Measurements from ENCODE around the gene CDC20B. TPM values are rescaled to one million over a fixed set of nuclear protein-coding genes. Genes with fewer than 3 reads are reported as not detected.

The CDC20B gene
- polyA plus RNA-seq, 1 donor from 2014 or later = not detected

- Histone ChIP-seq H4K20me1 (ENCODE audit: insufficient read depth) (no peaks in the 10 kb centered on the region), H3K27ac (ENCODE audit: low read length) (no peak overlapping the region), H3K79me2 (replicated peaks; ENCODE audit: insufficient read depth, low read length) (no peaks in the 10 kb centered on the region), H3K4me2 (ENCODE audit: low read length) (no peak overlapping the region), H3K9ac (ENCODE audit: low read length) (no peak overlapping the region), H3K9me3 (ENCODE audit: low read length) (no peaks in the 10 kb centered on the region), H2AFZ (ENCODE audit: low read depth, low read length) (no peak overlapping the region), H3F3A (ENCODE audit: insufficient read depth, low read length, poor library complexity, severe bottlenecking) (no peaks in the 10 kb centered on the region), H3K27me3 (ENCODE audit: insufficient read depth, low read depth, low read length) (no peaks in the 10 kb centered on the region), H3K36me3 (ENCODE audit: insufficient read depth, low read length) (no peaks in the 10 kb centered on the region), H3K4me3 (ENCODE audit: low read length) (no peak overlapping the region), H3K9me2 (ENCODE audit: insufficient read depth, low read length) (no peaks in the 10 kb centered on the region)
- TF ChIP-seq TAF1 (IDR thresholded peaks at IDR 0.05; ENCODE audit: low read depth) (no peak), POLR2AphosphoS5 (IDR thresholded peaks at IDR 0.05) (no peak), EP300 (conservative IDR thresholded peaks at IDR 0.05; ENCODE audit: poor library complexity, severe bottlenecking) (no peak), REST (IDR thresholded peaks at IDR 0.05; ENCODE audit: borderline replicate concordance) (no peak), MXI1 (conservative IDR thresholded peaks at IDR 0.05; ENCODE audit: poor library complexity, severe bottlenecking) (no peak), RAD21 (conservative IDR thresholded peaks at IDR 0.05) (no peak), SMC3 (conservative IDR thresholded peaks at IDR 0.05; ENCODE audit: poor library complexity) (no peak), EZH2 (IDR thresholded peaks at IDR 0.05; ENCODE audit: borderline replicate concordance, insufficient read depth, low read length, poor library complexity, severe bottlenecking) (no peak)
- TF ChIP-seq, protein P1, sequence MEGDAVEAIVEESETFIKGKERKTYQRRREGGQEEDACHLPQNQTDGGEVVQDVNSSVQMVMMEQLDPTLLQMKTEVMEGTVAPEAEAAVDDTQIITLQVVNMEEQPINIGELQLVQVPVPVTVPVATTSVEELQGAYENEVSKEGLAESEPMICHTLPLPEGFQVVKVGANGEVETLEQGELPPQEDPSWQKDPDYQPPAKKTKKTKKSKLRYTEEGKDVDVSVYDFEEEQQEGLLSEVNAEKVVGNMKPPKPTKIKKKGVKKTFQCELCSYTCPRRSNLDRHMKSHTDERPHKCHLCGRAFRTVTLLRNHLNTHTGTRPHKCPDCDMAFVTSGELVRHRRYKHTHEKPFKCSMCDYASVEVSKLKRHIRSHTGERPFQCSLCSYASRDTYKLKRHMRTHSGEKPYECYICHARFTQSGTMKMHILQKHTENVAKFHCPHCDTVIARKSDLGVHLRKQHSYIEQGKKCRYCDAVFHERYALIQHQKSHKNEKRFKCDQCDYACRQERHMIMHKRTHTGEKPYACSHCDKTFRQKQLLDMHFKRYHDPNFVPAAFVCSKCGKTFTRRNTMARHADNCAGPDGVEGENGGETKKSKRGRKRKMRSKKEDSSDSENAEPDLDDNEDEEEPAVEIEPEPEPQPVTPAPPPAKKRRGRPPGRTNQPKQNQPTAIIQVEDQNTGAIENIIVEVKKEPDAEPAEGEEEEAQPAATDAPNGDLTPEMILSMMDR (IDR thresholded peaks at IDR 0.05; ENCODE audit: poor library complexity, severe bottlenecking) = no peak
These were observed 109.6 kb downstream of the CDC20B start for GRCh38 chr5:55063220-55063863.

Small RNA genes within 50 kb of the gene (small RNA-seq; reads per million reads assigned to genes)
- gene MIR449A = 9.3 to 17.4 (median 12.9) reads per million in 3 experiments
- gene MIR449B = 0 to 2.9 (median 0) reads per million in 3 experiments
- 8.0 to 10.8 (median 8.8) reads per million in 3 experiments for gene MIR449C

Other genes with a start within 250 kb of the CDC20B start
- gene ESM1, start 187.6 kb downstream of the CDC20B start, polyA plus RNA-seq = not detected in 2 replicates
- gene GZMK, start 148.9 kb downstream of the CDC20B start, polyA plus RNA-seq = not detected in 2 replicates
- not detected in 2 replicates for gene GZMA, start 70.5 kb downstream of the CDC20B start, polyA plus RNA-seq
- gene GPX8, start 13.0 kb downstream of the CDC20B start, polyA plus RNA-seq = 0.20 and 1.2 TPM in 2 replicates
- not detected in 2 replicates for gene MCIDAS, start 54.1 kb upstream of the CDC20B start, polyA plus RNA-seq
- gene CCNO, start 60.4 kb upstream of the CDC20B start, polyA plus RNA-seq = 0.16 TPM in 1 of 2 replicates, not detected in the other
- 36.4 and 48.1 TPM in 2 replicates for gene DHX29, start 134.5 kb upstream of the CDC20B start, polyA plus RNA-seq
- gene MTREX, start 134.8 kb upstream of the CDC20B start, polyA plus RNA-seq = 77.6 and 94.8 TPM in 2 replicates